K562 (cell line): ENCODE measurements around the gene OR2C3. TPM values are rescaled to one million over a fixed set of nuclear protein-coding genes. Genes with fewer than 3 reads are reported as not detected.

Source experiments
- ATAC-seq: fragments of 200-7000 bp; cut with Tn5 transposase; 3 replicates; pipeline ENCODE4 v1.9.1; 2020; ENCODE audit warnings: moderate library complexity
- BruUV-seq: library from RNA; stranded (reverse); fragments of 400-500 nt; replicated peaks from 2 replicates; lab custom pipeline; 2021; lab: Mats Ljungman, UMichigan
- CTCF ChIA-PET: fragments of 300-600 bp; formaldehyde crosslinking; extraction: SDS; loops from one replicate; lab custom pipeline; 2021; ENCODE audit warnings: low intra/inter-chr PET ratio; lab: Yijun Ruan, JAX
- POLR2A ChIA-PET: fragments of 300-600, 350-650 bp; sonication (Branson Sonifier 250); formaldehyde crosslinking; extraction: SDS; loops from one replicate; lab custom pipeline; 2021; ENCODE audit warnings: antibody characterized with exemption, inconsistent platforms; lab: Yijun Ruan, JAX
- DNase-seq, 4 experiments: peaks; one replicate each; pipeline versions ENCODE4 v3.0.0 to v3.0.0-alpha.2; 2011 to 2018; ENCODE audit warnings: low spot score in 3 of 4, mixed read lengths in 3 of 4; ENCODE audit errors: extremely low read depth in 1 of 4
- FAIRE-seq: peaks from 2 replicates; lab custom pipeline; 2011; peaks lifted over from hg19 to GRCh38; lab: Jason Lieb, UNC
- H2AFZ ChIP-seq: 2 replicates; pipeline ENCODE4 v1.6.0; 2011; ENCODE audit warnings: low read depth, low read length, control low read depth, inconsistent platforms
- H3K27ac ChIP-seq: fragments of 200-600 bp; 3 replicates; pipeline ENCODE4 v1.8.0; 2011; ENCODE audit warnings: low read depth, mild to moderate bottlenecking, control low read depth, inconsistent platforms, low read length, moderate library complexity, mixed read lengths; ENCODE audit errors: extremely low read depth
- H3K27me3 ChIP-seq, 2 experiments: fragments of 300-600 bp in 1 of 2; 2 replicates in 1 of 2; 3 replicates in 1 of 2; pipeline versions ENCODE4 v1.6.0 to v1.8.0; 2011; ENCODE audit warnings: inconsistent platforms in 2 of 2, low read length in 2 of 2, mild to moderate bottlenecking in 1 of 2, mixed read lengths in 1 of 2, moderate library complexity in 1 of 2; ENCODE audit not compliant: control insufficient read depth in 2 of 2, insufficient read depth in 2 of 2
- H3K36me3 ChIP-seq: fragments of 300-600 bp; 3 replicates; pipeline ENCODE4 v1.8.0; 2011; ENCODE audit warnings: mild to moderate bottlenecking, low read length, inconsistent platforms; ENCODE audit not compliant: control insufficient read depth, insufficient read depth
- H3K4me1 ChIP-seq, 2 experiments: fragments of 200-600 bp in 1 of 2; replicated peaks in 1 of 2; 2 replicates in 1 of 2; 3 replicates in 1 of 2; pipeline versions ENCODE4 v1.5.1 to v1.8.0; 2011; ENCODE audit warnings: inconsistent platforms in 2 of 2, low read length in 2 of 2, mild to moderate bottlenecking in 1 of 2, mixed read lengths in 1 of 2, moderate library complexity in 1 of 2; ENCODE audit not compliant: control insufficient read depth in 2 of 2, insufficient read depth in 2 of 2
- H3K4me2 ChIP-seq: 2 replicates; pipeline ENCODE4 v1.6.1; 2011; ENCODE audit warnings: low read length, control low read depth, inconsistent platforms, mixed read lengths; ENCODE audit not compliant: insufficient read depth
- H3K4me3 ChIP-seq: fragments of 200-600 bp; sonication (generic), shearing (Covaris generic); 2 replicates; pipeline ENCODE4 v1.5.1; 2016; ENCODE audit warnings: control low read depth, inconsistent platforms
- H3K79me2 ChIP-seq: fragments of 200-600 bp; 3 replicates; pipeline ENCODE4 v1.8.0; 2011; ENCODE audit warnings: low read length, inconsistent platforms; ENCODE audit not compliant: control insufficient read depth, insufficient read depth
- H3K9ac ChIP-seq, 2 experiments: 2 replicates each; pipeline versions ENCODE4 v1.6.0 to v1.6.1; 2011; ENCODE audit warnings: low read depth in 2 of 2, low read length in 2 of 2, control low read depth in 1 of 2, inconsistent platforms in 1 of 2, mild to moderate bottlenecking in 1 of 2, mixed read lengths in 1 of 2; ENCODE audit not compliant: insufficient read depth in 1 of 2
- H3K9me1 ChIP-seq: one replicate; pipeline ENCODE4 v1.6.0; 2011; ENCODE audit warnings: inconsistent platforms, mild to moderate bottlenecking, low read length, moderate library complexity; ENCODE audit not compliant: control insufficient read depth, insufficient read depth
- H3K9me3 ChIP-seq: replicated peaks from 2 replicates; pipeline ENCODE4 v1.5.1; 2011; ENCODE audit warnings: low read depth, low read length, inconsistent platforms; ENCODE audit not compliant: control insufficient read depth, insufficient read depth
- H4K20me1 ChIP-seq: replicated peaks from 2 replicates; pipeline ENCODE4 v1.6.1; 2011; ENCODE audit warnings: low read length, inconsistent platforms, mixed read lengths; ENCODE audit not compliant: control insufficient read depth, insufficient read depth
- ARNT ChIP-seq, 2 experiments: fragments of 450-650 bp; IDR thresholded peaks; 2 replicates each; pipeline ENCODE4 v1.6.1; 2016; ENCODE audit warnings: mild to moderate bottlenecking in 1 of 2
- ATF2 ChIP-seq: sonication (generic); formaldehyde crosslinking; IDR thresholded peaks from 2 replicates; pipeline ENCODE4 v1.8.1; 2022; ENCODE audit warnings: missing genetic modification reagents
- C11orf30 ChIP-seq: fragments of 450-650 bp; IDR thresholded peaks from 2 replicates; pipeline ENCODE4 v1.6.1; 2016; ENCODE audit warnings: low read depth, mild to moderate bottlenecking
- CBFA2T3 ChIP-seq: fragments of 450-650 bp; IDR thresholded peaks from 2 replicates; pipeline ENCODE4 v1.6.1; 2017
- CEBPB ChIP-seq: fragments of 450-650 bp; IDR thresholded peaks from 2 replicates; pipeline ENCODE4 v1.6.1; 2016; ENCODE audit warnings: missing genetic modification characterization, missing compliant biosample characterization
- HLTF ChIP-seq: fragments of 450-650 bp; IDR thresholded peaks from 2 replicates; pipeline ENCODE4 v1.6.1; 2016
- HSF4 ChIP-seq: fragments of 250-450 bp; sonication (Bioruptor Pico); IDR thresholded peaks from 2 replicates; pipeline ENCODE4 v2.1.2; 2022; ENCODE audit warnings: mild to moderate bottlenecking, moderate library complexity, borderline replicate concordance
- KAT7 ChIP-seq: sonication (generic); formaldehyde crosslinking; IDR thresholded peaks from 2 replicates; pipeline ENCODE4 v1.8.0; 2022; ENCODE audit warnings: missing genetic modification reagents, mild to moderate bottlenecking, borderline replicate concordance
- KLF10 ChIP-seq: fragments of 250-450 bp; sonication (Bioruptor Pico); IDR thresholded peaks from 2 replicates; pipeline ENCODE4 v1.6.1; 2021; ENCODE audit warnings: matching md5 sums
- MTA2 ChIP-seq: fragments of 450-650 bp; IDR thresholded peaks from 2 replicates; pipeline ENCODE4 v1.6.1; 2016; ENCODE audit warnings: low read depth
- NRF1 ChIP-seq, 2 experiments: fragments of 450-650 bp; IDR thresholded peaks in 1 of 2; conservative IDR thresholded peaks in 1 of 2; 2 replicates each; pipeline ENCODE4 v1.6.1; 2014; ENCODE audit warnings: mild to moderate bottlenecking in 2 of 2
- PHB2 ChIP-seq: fragments of 450-650 bp; IDR thresholded peaks from 2 replicates; pipeline ENCODE4 v1.6.1; 2017; ENCODE audit warnings: low read depth
- SIN3A ChIP-seq, 2 experiments: fragments of 150-350 bp in 1 of 2; IDR thresholded peaks; 2 replicates each; pipeline ENCODE4 v1.6.1; 2011 to 2016; ENCODE audit warnings: borderline replicate concordance in 2 of 2, low read depth in 2 of 2, low read length in 2 of 2, mild to moderate bottlenecking in 2 of 2, moderate library complexity in 2 of 2; ENCODE audit not compliant: control insufficient read depth in 1 of 2
- SNIP1 ChIP-seq: fragments of 450-650 bp; IDR thresholded peaks from 2 replicates; pipeline ENCODE4 v1.7.1; 2017; ENCODE audit warnings: low read depth, mild to moderate bottlenecking
- SRSF3 ChIP-seq: fragments of 200-400 bp; formaldehyde crosslinking; IDR thresholded peaks from 2 replicates; pipeline ENCODE4 v1.6.1; 2016; ENCODE audit warnings: mild to moderate bottlenecking, low read length, moderate library complexity; ENCODE audit not compliant: insufficient read depth
- YY1 ChIP-seq, 3 experiments: IDR thresholded peaks; 2 replicates each; pipeline ENCODE4 v1.6.1; 2011; ENCODE audit warnings: low read length in 2 of 3, mild to moderate bottlenecking in 2 of 3, moderate library complexity in 2 of 3, borderline replicate concordance in 1 of 3, control low read depth in 1 of 3, low read depth in 1 of 3; ENCODE audit not compliant: insufficient read depth in 3 of 3, insufficient replicate concordance in 2 of 3, control insufficient read depth in 1 of 3, insufficient read length in 1 of 3; ENCODE audit errors: extremely low read depth in 1 of 3
- ZNF274 ChIP-seq: IDR thresholded peaks from 2 replicates; pipeline ENCODE4 v1.6.1; 2011; ENCODE audit warnings: low read depth, mild to moderate bottlenecking, low read length, moderate library complexity, borderline replicate concordance
- ZNF41 ChIP-seq: fragments of 250-450 bp; sonication (Bioruptor Pico); conservative IDR thresholded peaks from 2 replicates; pipeline ENCODE4 v1.4.0; 2020; ENCODE audit warnings: mild to moderate bottlenecking
- WGBS: fragments of 100-300 bp; shearing (Covaris generic); methylation state at CpG from one replicate; pipeline ENCODE4 v1.1.6; 2016; ENCODE audit warnings: low coverage, mixed read lengths; ENCODE audit not compliant: insufficient coverage; ENCODE audit errors: missing lambda C conversion rate; 5-methylcytosine and 5-hydroxymethylcytosine counted together
- in situ Hi-C: fragments of 300-500 bp; cut with MboI; formaldehyde crosslinking; loops from 4 replicates; pipeline ENCODE4 v1.15.0; 2018; ENCODE audit warnings: inconsistent platforms, mixed read lengths
- intact Hi-C: fragments of 100-400 bp; cut with micrococcal nuclease; formaldehyde crosslinking; loops from 2 replicates; pipeline ENCODE4 v1.14.2; 2022
- polyA plus RNA-seq, 8 experiments: library from polyadenylated mRNA; depleted of rRNA in 4 of 8; stranded (reverse) in 5 of 8; unstranded in 3 of 8; fragments of >200 nt; fragmentation: Nextera tagmentation in 2 of 8; fragmentation: Illumina TruSeq in 1 of 8; extraction: Ambion mirVana in 2 of 8; extraction: Trizol in 1 of 8; gene quantifications; 2 replicates each; pipeline versions ENCODE4 v1.2.1 to v1.2.3, GENCODE V29; 2011 to 2014; ENCODE audit warnings: inconsistent platforms in 1 of 8, missing spikeins in 1 of 8
- total RNA-seq, 7 experiments: library from RNA; depleted of rRNA in 6 of 7; stranded (reverse); fragments of >200 nt in 6 of 7; fragmentation: Illumina TruSeq in 2 of 7; extraction: Trizol in 2 of 7; gene quantifications; 2 replicates each; pipeline versions ENCODE4 v1.2.1 to v1.2.3, GENCODE V29; 2011 to 2021; ENCODE audit warnings: low replicate concordance in 1 of 7

OR2C3 gene
- total and polyA plus RNA-seq, 9 of the 15 experiments (the other 6 are each of a cell fraction or from before 2014, with no cell fraction given): under 0.01 to 0.05 (median 0.03) TPM; not detected in 4

DNA sequence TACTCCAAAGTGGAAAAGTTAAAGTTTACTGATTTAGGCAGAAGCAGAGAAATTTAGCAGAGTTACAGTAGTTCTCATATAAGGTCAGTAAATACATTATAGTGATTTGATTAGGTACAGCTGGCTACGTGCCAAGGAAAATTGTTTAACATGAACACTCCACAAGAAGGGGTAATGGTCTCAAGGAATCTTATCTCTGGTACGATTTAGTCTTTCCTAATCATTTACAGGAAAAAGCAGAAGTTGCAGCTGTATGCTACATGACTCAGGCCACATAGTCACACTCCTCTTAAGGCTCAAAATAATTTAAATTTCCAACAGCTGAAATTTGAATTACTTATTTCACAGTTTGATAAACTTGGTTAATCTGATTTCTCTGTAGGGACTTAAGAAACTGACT, 41.5 kb downstream of the OR2C3 start (continued):
- TF ChIP-seq SIN3A (IDR thresholded peaks at IDR 0.05; ENCODE audit: borderline replicate concordance in 2 of 2, control insufficient read depth in 1 of 2, low read depth in 2 of 2, low read length in 2 of 2) (no peak), ARNT (IDR thresholded peaks at IDR 0.05) (no peak), CBFA2T3 (no peak), CEBPB (peak; percentile 36; the same call in 1 of the 2 replicates), ATF2 (CRISPR knock-in tag) (no peak), SRSF3 (no peak), MTA2 (no peak), HLTF (no peak), SNIP1 (no peak)

GRCh38 chr1:247493106-247493505, 43.1 kb downstream of the OR2C3 start:
- intact Hi-C loops: no loop called here
- no peak overlapping the region for H3K4me2 ChIP-seq

More at GRCh38 chr1:247493106-247493505, 43.1 kb downstream of the OR2C3 start:
- ChIA-PET CTCF (no interaction called here), POLR2A (interaction anchor here (0.7 kb wide), 1 partner anchor 22 kb away, joined by 3 read pairs; no protein-coding TSS in a partner anchor)
- H3K9ac ChIP-seq: no peak overlapping the region
- H3K9me3 ChIP-seq: no peaks in the 10 kb centered on the region
- DNase-seq (no peak), ATAC-seq (no peak), FAIRE-seq (no peak)
- no peak overlapping the region for H3K4me3 ChIP-seq
- no peaks in the 10 kb centered on the region for H3K36me3 ChIP-seq
- in situ Hi-C loops: no loop called here
- no peaks in the 10 kb centered on the region for H3K4me1 ChIP-seq
- no peak overlapping the region for H2AFZ ChIP-seq
- H3K27ac ChIP-seq: no peak overlapping the region
- WGBS: 0% methylated on average over 1 of the region's 1 CpG
- TF ChIP-seq NRF1 (conservative IDR thresholded peaks at IDR 0.05 in 1 of 2, IDR thresholded peaks at IDR 0.05 in 1 of 2) (no peak), C11orf30 (no peak), PHB2 (no peak), YY1 (IDR thresholded peaks at IDR 0.05; ENCODE audit: borderline replicate concordance in 1 of 3, control insufficient read depth in 1 of 3, extremely low read depth in 1 of 3, insufficient read depth in 3 of 3, insufficient read length in 1 of 3, insufficient replicate concordance in 2 of 3, low read depth in 1 of 3, low read length in 2 of 3) (no peak), KLF10 (no peak), ZNF41 (CRISPR knock-in tag) (no peak), KAT7 (CRISPR knock-in tag) (no peak), HSF4 (CRISPR knock-in tag) (no peak), ZNF274 (no peak)
- no peaks in the 10 kb centered on the region for H3K9me1 ChIP-seq
- no peaks in the 10 kb centered on the region for H3K79me2 ChIP-seq
- BruUV-seq: no TSS peak
- peaks cover 0 to 8% of the 10 kb centered on the region in 2 experiments; a peak in 3 of 5 replicates for H3K27me3 ChIP-seq
- H4K20me1 ChIP-seq: no peaks in the 10 kb centered on the region
